Hepatocyte (in vitro differentiated cells): ENCODE measurements around the gene DHDH.

Source experiments
- CTCF ChIP-seq: fragments of 200-600 bp; sonication (generic); IDR thresholded peaks from 2 replicates; pipeline ENCODE4 v1.5.1; 2016; ENCODE audit warnings: antibody characterized with exemption, mild to moderate bottlenecking; ENCODE audit not compliant: poor library complexity
- EZH2phosphoT487 ChIP-seq: fragments of 200-600 bp; sonication (generic); IDR thresholded peaks from one replicate; pipeline ENCODE4 v1.6.1; 2018; ENCODE audit warnings: antibody characterized with exemption, mild to moderate bottlenecking, low read depth, moderate library complexity; ENCODE audit not compliant: unreplicated experiment, severe bottlenecking

- TF ChIP-seq CTCF (no peak), EZH2phosphoT487 (no peak)
Measured at GRCh38 chr19:48985711-48986110, 52.2 kb downstream of the DHDH start.
